ENCODE measurements around the gene SIRPA.

SIRPA gene

DNA sequence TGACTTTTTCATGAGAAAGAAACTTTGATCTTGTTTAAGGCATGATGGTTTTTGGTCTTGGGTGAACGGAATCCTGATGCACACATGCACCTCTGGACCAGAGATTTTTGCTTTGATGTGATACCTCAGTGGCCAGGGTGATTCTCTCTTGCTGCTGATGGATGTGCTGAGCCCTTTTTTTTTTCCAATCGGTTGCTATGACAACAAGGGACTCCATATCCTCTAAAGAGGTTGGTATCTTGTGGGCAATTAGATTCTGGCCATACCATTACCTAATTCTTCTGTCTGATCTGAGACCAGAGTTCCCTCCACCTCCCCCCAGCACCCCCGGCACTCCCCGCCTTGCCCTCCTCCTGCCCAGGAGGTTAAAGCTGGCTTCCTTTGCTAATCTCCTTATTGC, 73.8 kb downstream of the SIRPA start:
- H3K9me3 ChIP-seq (ENCODE audit: control insufficient read depth, insufficient read depth, low read length): no peaks in the 10 kb centered on the region
- no peak overlapping the region for H3K4me3 ChIP-seq (ENCODE audit: low read depth, low read length)
- no peaks in the 10 kb centered on the region for H3K36me3 ChIP-seq (ENCODE audit: control insufficient read depth, insufficient read depth, low read length)
- no peak overlapping the region for H3K9ac ChIP-seq (ENCODE audit: low read depth, low read length)
- no peak overlapping the region for H3K27ac ChIP-seq (ENCODE audit: low read depth, low read length)
- peaks cover 29% of the 10 kb centered on the region for H3K4me1 ChIP-seq (ENCODE audit: control insufficient read depth, insufficient read depth, low read length)
- H3K27me3 ChIP-seq (ENCODE audit: control insufficient read depth, insufficient read depth, low read length): peaks cover 8% of the 10 kb centered on the region

DNA sequence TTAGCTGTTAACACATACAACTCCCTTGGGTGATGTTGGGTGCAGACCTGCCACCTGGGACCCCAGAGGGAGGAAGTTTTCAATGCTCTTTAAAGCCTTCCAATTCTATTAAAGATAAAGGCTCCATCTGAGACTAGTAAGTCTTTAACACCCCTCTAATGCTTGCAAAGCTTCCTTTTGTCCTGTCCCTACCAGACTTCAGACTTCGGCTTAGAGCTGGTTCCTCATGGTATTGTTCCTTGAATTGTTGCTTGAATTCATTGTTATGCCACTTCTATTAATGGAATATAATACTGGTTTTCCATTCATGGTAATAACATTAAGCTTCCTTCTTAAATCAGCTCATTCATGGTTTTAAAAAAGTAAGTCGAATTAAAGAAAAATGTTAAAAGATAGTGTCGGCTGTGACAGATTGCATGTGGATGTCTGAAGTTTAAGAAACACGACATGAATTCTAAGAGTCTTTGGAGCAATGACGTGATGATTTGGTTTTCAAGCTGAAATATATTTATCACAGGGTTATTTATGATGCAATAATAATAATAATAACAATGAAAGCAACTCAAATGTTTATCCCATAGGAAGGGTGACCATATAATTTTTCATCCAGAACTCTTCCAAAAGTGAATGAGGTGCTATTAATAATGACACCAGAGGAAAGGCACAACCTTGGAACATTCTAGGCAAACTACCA, 76.8 kb downstream of the SIRPA start:
- H3K4me3 ChIP-seq (ENCODE audit: low read depth, low read length): no peak overlapping the region
- no peaks in the 10 kb centered on the region for H3K27me3 ChIP-seq (ENCODE audit: control insufficient read depth, insufficient read depth, low read length)
- H3K9ac ChIP-seq (ENCODE audit: low read depth, low read length): no peak overlapping the region
- no peaks in the 10 kb centered on the region for H3K9me3 ChIP-seq (ENCODE audit: control insufficient read depth, insufficient read depth, low read length)
- H3K4me1 ChIP-seq (ENCODE audit: control insufficient read depth, insufficient read depth, low read length): peaks cover 9% of the 10 kb centered on the region; the same call in 1 of the 2 replicates
- no peaks in the 10 kb centered on the region for H3K36me3 ChIP-seq (ENCODE audit: control insufficient read depth, insufficient read depth, low read length)
- peak overlapping the region; percentile 15 for H3K27ac ChIP-seq (ENCODE audit: low read depth, low read length)

DNA sequence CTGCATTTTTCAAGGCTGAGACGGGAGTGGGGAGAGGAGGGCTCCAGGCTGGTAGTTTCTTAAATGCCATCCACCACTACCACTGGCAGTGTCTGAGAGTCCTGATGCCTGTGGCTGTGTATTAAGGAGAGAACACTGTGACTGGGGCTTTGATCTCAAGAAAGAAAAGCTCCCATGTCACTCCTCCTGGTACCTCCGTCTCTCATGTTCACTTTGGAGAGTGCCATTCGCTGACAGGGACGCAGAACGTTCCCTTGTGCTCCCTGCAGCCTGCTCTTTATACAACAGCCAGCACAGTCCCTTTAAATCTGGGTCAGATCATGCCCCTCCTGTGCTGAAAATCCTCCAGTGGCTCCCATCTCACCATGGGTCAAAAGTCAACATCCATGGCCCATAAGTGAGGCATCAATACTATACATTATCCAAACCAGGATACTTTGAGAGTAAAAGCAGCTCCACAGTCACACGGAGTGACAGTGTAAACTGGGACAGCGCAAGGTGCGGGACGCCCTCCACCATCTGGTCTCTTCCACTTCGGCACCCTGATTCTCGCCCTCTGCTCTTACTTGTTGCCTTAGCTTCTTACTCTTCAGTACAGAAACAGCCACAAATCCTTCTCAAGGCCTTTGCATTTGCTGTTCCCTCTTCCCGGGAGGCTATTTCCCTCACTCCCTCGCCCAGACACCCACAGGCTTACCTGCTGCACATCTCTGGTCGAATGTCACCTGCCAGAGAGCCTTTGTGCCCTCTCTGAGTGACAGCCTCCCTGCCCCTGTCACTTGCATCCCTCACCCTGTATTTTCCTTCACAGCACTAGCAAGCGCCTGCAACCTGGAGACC, 78.6 kb downstream of the SIRPA start:
- Histone ChIP-seq H3K4me1 (ENCODE audit: control insufficient read depth, insufficient read depth, low read length) (peaks cover 9% of the 10 kb centered on the region; the same call in 1 of the 2 replicates), H3K27me3 (ENCODE audit: control insufficient read depth, insufficient read depth, low read length) (no peaks in the 10 kb centered on the region)

DNA sequence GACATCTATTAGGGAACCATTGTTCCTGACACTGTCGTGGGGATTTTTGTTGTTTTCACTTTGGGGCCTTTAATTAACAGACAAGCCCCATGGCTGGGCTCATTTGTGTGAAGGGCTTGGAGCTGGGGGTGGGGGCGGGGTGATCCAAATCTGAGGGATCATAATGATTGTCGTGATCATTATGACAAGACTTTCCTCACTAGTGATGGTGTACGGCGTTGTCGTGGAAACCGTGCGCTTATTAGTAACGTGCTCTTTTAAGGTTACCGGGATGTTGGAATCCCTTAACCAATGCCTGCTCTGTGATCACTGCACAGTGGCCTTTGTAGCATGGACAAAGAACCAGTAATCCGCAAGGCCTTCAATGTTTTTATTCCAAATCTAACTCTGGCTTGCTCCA, 80.1 kb downstream of the SIRPA start:
- H3K9ac ChIP-seq (ENCODE audit: low read depth, low read length): no peak overlapping the region
- H3K9me3 ChIP-seq (ENCODE audit: control insufficient read depth, insufficient read depth, low read length): no peaks in the 10 kb centered on the region
- no peaks in the 10 kb centered on the region for H3K27me3 ChIP-seq (ENCODE audit: control insufficient read depth, insufficient read depth, low read length)
- H3K36me3 ChIP-seq (ENCODE audit: control insufficient read depth, insufficient read depth, low read length): no peaks in the 10 kb centered on the region
- no peak overlapping the region for H3K4me3 ChIP-seq (ENCODE audit: low read depth, low read length)
- peaks cover 9% of the 10 kb centered on the region; the same call in 1 of the 2 replicates for H3K4me1 ChIP-seq (ENCODE audit: control insufficient read depth, insufficient read depth, low read length)
- H3K27ac ChIP-seq (ENCODE audit: low read depth, low read length): no peak overlapping the region

More for the DNA sequence above, 78.6 kb downstream of the SIRPA start:
- Histone ChIP-seq H3K9ac (ENCODE audit: low read depth, low read length) (no peak overlapping the region), H3K4me3 (ENCODE audit: low read depth, low read length) (no peak overlapping the region), H3K27ac (ENCODE audit: low read depth, low read length) (no peak overlapping the region), H3K9me3 (ENCODE audit: control insufficient read depth, insufficient read depth, low read length) (no peaks in the 10 kb centered on the region), H3K36me3 (ENCODE audit: control insufficient read depth, insufficient read depth, low read length) (no peaks in the 10 kb centered on the region)

DNA sequence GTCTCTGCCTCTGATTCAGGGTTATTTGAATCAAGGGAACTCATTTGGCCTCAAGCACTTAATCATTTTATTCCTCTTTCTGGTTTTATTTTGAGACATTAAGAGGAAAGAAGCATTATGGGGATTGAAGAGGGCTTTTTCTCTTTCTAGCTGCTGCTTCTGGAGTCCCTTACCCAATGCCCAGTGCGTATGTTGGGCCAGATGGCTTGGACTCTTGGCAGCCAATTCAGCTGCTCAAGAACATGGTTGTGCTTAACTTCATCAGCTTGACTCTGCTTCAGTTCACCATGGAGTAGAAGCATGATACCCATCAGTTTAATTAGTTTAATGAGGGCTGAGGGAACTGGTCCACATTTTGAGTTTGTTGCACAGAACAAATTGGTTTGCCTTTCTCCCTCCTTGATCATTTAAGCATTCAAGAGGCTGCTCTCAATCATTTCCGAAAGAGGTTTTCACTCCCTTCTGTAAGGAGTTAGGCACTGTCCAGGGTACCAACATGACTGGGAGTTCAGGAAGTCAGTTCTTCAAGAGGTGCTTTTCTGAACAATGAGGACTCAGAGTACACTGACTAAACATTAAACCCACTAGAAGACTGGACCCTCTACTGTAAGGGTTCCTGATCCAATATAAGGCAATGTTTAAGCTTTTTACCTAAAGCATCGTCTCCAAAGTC, 84.0 kb downstream of the SIRPA start:
- no peaks in the 10 kb centered on the region for H3K4me1 ChIP-seq (ENCODE audit: control insufficient read depth, insufficient read depth, low read length)
- H3K36me3 ChIP-seq (ENCODE audit: control insufficient read depth, insufficient read depth, low read length): no peaks in the 10 kb centered on the region
- no peaks in the 10 kb centered on the region for H3K27me3 ChIP-seq (ENCODE audit: control insufficient read depth, insufficient read depth, low read length)
- no peak overlapping the region for H3K4me3 ChIP-seq (ENCODE audit: low read depth, low read length)
- H3K9me3 ChIP-seq (ENCODE audit: control insufficient read depth, insufficient read depth, low read length): no peaks in the 10 kb centered on the region
- no peak overlapping the region for H3K27ac ChIP-seq (ENCODE audit: low read depth, low read length)
- H3K9ac ChIP-seq (ENCODE audit: low read depth, low read length): no peak overlapping the region

DNA sequence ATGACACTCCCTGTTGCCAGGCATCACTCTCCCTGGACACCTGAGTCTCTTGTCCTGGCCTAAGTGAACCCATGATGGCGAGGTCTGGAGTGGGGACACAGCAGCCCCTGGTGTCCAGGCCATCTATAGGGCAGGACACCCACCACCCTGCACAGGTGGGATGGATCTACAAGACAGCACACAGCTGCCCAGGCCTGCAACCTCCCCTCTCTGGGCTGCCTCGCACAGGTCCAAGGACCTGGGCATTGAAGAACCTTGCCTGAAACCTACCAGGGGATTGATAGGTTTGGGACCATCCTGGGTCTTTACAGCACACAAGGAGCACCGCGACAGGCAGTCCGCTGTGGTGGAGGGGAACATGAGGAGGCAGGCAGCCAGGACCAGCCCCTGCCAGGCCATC, 87.5 kb downstream of the SIRPA start:
- Histone ChIP-seq H3K4me3 (ENCODE audit: low read depth, low read length) (no peak overlapping the region), H3K9ac (ENCODE audit: low read depth, low read length) (no peak overlapping the region), H3K9me3 (ENCODE audit: control insufficient read depth, insufficient read depth, low read length) (no peaks in the 10 kb centered on the region), H3K4me1 (ENCODE audit: control insufficient read depth, insufficient read depth, low read length) (no peaks in the 10 kb centered on the region), H3K27me3 (ENCODE audit: control insufficient read depth, insufficient read depth, low read length) (no peaks in the 10 kb centered on the region), H3K36me3 (ENCODE audit: control insufficient read depth, insufficient read depth, low read length) (no peaks in the 10 kb centered on the region), H3K27ac (ENCODE audit: low read depth, low read length) (no peak overlapping the region)

DNA sequence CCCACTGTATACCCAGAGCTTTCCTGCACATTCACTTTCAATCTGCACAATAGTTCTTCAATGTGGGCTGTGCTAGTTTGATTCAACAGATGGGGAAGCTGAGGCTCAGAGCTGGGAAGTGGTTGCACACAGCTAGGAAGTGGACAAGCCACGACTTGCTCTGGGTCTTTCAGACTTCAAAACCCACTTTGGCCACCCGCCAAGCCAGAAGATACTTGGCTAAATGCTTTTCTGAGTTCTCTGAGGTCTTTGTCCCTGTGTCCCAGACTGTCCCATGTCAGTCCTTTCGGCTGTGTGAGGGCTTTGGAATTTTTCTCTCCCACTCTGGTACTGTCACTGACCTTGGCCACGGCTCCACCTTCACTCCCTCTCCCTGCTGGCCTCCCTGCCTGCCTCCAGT, 88.1 kb downstream of the SIRPA start:
- Histone ChIP-seq H3K27ac (ENCODE audit: low read depth, low read length) (no peak overlapping the region), H3K9me3 (ENCODE audit: control insufficient read depth, insufficient read depth, low read length) (no peaks in the 10 kb centered on the region), H3K4me3 (ENCODE audit: low read depth, low read length) (no peak overlapping the region), H3K9ac (ENCODE audit: low read depth, low read length) (no peak overlapping the region), H3K27me3 (ENCODE audit: control insufficient read depth, insufficient read depth, low read length) (no peaks in the 10 kb centered on the region), H3K4me1 (ENCODE audit: control insufficient read depth, insufficient read depth, low read length) (no peaks in the 10 kb centered on the region), H3K36me3 (ENCODE audit: control insufficient read depth, insufficient read depth, low read length) (no peaks in the 10 kb centered on the region)

DNA sequence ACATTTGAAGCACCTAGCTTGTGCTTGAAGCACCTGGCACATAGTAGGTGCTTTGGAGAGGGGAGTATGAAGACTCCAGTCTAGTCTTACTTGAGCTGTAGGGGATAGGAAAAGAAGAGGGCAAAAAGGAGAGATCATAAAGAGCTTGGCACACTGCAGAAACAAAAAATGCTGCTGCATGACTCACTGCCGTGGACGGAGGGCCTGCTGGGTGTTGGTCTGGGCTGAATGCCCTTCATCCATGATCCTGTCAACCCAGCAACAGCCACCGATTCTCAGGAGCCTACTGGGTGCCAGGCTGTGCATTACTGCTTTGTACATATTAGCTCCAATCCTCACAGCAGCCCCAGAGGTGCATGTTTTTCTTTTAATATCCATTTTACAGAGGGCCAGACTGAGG, 92.6 kb downstream of the SIRPA start:
- no peaks in the 10 kb centered on the region for H3K27me3 ChIP-seq (ENCODE audit: control insufficient read depth, insufficient read depth, low read length)
- peaks cover 23% of the 10 kb centered on the region for H3K4me1 ChIP-seq (ENCODE audit: control insufficient read depth, insufficient read depth, low read length)
- H3K27ac ChIP-seq (ENCODE audit: low read depth, low read length): no peak overlapping the region
- H3K4me3 ChIP-seq (ENCODE audit: low read depth, low read length): no peak overlapping the region
- H3K9me3 ChIP-seq (ENCODE audit: control insufficient read depth, insufficient read depth, low read length): no peaks in the 10 kb centered on the region
- no peak overlapping the region for H3K9ac ChIP-seq (ENCODE audit: low read depth, low read length)
- no peaks in the 10 kb centered on the region for H3K36me3 ChIP-seq (ENCODE audit: control insufficient read depth, insufficient read depth, low read length)

Data from HUES48 (cell line).